B cell (primary cell): ENCODE data around the gene POTEB. TPM values are rescaled to one million over a fixed set of nuclear protein-coding genes. Genes with fewer than 3 reads are reported as not detected.

ENCODE experiments used
- polyA plus RNA-seq: library from polyadenylated mRNA; depleted of rRNA; stranded (reverse); fragments of >200 nt; gene quantifications from 2 replicates; pipeline ENCODE4 v1.2.3, GENCODE V29; 2012
- small RNA-seq: library from RNA; depleted of rRNA; stranded (forward); fragments of <200 nt; gene quantifications from one replicate; pipeline ENCODE3, GENCODE V24; 2012; ENCODE audit warnings: low replicate concordance, low read depth; ENCODE audit not compliant: insufficient read length
- total RNA-seq, 2 donors: library from RNA; stranded (reverse); fragments of 120-200 nt in 1 of 2; gene quantifications; 1 replicate in 1 of 2; 2 replicates in 1 of 2; pipeline versions ENCODE4 v1.2.3 to v1.2.4, GENCODE V29; 2013 to 2022

The POTEB gene
- total and polyA plus RNA-seq, 2 donors (not counting 1 experiment from before 2014, with no cell fraction given), result not detected

Small RNA genes lying within 50 kb of the gene (small RNA-seq; reads per million reads assigned to genes)
- gene MIR3118-4 (not detected), gene RNU6-631P (not detected)

Other genes with a start within 250 kb of the POTEB start
- gene OR4M2, start 202.8 kb upstream of the POTEB start, total RNA-seq, result not detected in 2 replicates
- gene OR4M2, start 202.8 kb upstream of the POTEB start, polyA plus RNA-seq, result not detected in 2 replicates